Thoracic aorta (tissue), 2 donors: ENCODE results near the gene SCPEP1. TPM values are rescaled to one million over a fixed set of nuclear protein-coding genes. Genes with fewer than 3 reads are reported as not detected.

ENCODE experiments used
- ATAC-seq: fragments of 150-250 bp; one replicate; pipeline ENCODE4 v1.8.0; 2017; ENCODE audit warnings: low read depth; ENCODE audit not compliant: insufficient number of reproducible peaks, low FRiP score
- DNase-seq: peaks from one replicate; pipeline ENCODE4 v3.0.0-alpha.2; 2020; ENCODE audit warnings: low spot score
- H3K27ac ChIP-seq, 2 donors: fragments of 200-600 bp; sonication (generic); 1 replicate in 1 of 2; 2 replicates in 1 of 2; pipeline ENCODE4 v1.5.1; 2016; ENCODE audit warnings: mild to moderate bottlenecking in 2 of 2, moderate library complexity in 2 of 2
- H3K27me3 ChIP-seq: fragments of 200-600 bp; sonication (generic); replicated peaks from 2 replicates; pipeline ENCODE4 v1.6.0; 2016; ENCODE audit warnings: mild to moderate bottlenecking; ENCODE audit not compliant: insufficient read depth
- H3K36me3 ChIP-seq: fragments of 200-600 bp; sonication (generic); one replicate; pipeline ENCODE4 v1.5.1; 2016
- H3K4me1 ChIP-seq, 2 donors: fragments of 200-600 bp; sonication (generic); 1 replicate in 1 of 2; 2 replicates in 1 of 2; pipeline versions ENCODE4 v1.5.1 to v1.6.0; 2016; ENCODE audit warnings: low read depth in 2 of 2, mild to moderate bottlenecking in 1 of 2; ENCODE audit not compliant: control insufficient read depth in 1 of 2
- H3K4me3 ChIP-seq: fragments of 200-600 bp; sonication (generic); 2 replicates; pipeline ENCODE4 v1.5.1; 2016; ENCODE audit warnings: mild to moderate bottlenecking
- H3K9me3 ChIP-seq: fragments of 200-600 bp; sonication (generic); 2 replicates; pipeline ENCODE4 v1.5.1; 2016
- total RNA-seq, 2 donors: library from RNA; depleted of rRNA; stranded (reverse); fragments of >200 nt; gene quantifications; one replicate each; pipeline versions ENCODE4 v1.1.0 to v1.2.3, GENCODE V29; 2016
- TF ChIP-seq, protein P1 (sequence below): fragments of 200-600 bp; sonication (generic); IDR thresholded peaks from one replicate; pipeline ENCODE4 v1.5.1; 2019; ENCODE audit warnings: antibody characterized with exemption

Gene SCPEP1
- total RNA-seq, 2 donors from 2014 or later: 91.1 to 112 TPM

DNA sequence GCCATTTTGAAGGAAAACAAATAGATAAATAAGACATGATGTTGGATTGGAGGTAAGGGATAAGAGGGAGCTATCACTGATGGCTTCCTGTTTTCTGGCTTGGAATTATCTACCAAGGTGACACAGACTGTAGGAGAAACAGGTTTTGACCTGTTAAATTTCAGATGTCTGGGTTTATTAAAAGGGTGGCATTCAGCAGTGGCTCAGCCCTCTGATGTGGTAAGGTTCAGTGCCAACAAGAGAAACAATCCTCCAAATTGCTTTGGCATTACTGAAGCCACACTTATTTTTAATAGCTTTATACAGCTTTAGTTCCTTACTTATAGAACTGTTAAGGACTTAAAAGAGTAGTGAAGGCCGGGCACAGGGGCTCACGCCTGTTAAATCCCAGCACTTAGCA is 70.2 kb downstream of the SCPEP1 start:
- Histone ChIP-seq H3K27me3 (no peaks in the 10 kb centered on the region), H3K9me3 (no peaks in the 10 kb centered on the region), H3K36me3 (no peaks in the 10 kb centered on the region), H3K4me1 (peaks cover 0 to 17% of the 10 kb centered on the region in 2 donors), H3K27ac (no peak overlapping the region), H3K4me3 (no peak overlapping the region)
- ATAC-seq: no peak
- TF ChIP-seq, protein P1, sequence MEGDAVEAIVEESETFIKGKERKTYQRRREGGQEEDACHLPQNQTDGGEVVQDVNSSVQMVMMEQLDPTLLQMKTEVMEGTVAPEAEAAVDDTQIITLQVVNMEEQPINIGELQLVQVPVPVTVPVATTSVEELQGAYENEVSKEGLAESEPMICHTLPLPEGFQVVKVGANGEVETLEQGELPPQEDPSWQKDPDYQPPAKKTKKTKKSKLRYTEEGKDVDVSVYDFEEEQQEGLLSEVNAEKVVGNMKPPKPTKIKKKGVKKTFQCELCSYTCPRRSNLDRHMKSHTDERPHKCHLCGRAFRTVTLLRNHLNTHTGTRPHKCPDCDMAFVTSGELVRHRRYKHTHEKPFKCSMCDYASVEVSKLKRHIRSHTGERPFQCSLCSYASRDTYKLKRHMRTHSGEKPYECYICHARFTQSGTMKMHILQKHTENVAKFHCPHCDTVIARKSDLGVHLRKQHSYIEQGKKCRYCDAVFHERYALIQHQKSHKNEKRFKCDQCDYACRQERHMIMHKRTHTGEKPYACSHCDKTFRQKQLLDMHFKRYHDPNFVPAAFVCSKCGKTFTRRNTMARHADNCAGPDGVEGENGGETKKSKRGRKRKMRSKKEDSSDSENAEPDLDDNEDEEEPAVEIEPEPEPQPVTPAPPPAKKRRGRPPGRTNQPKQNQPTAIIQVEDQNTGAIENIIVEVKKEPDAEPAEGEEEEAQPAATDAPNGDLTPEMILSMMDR: no peak
- no peak for DNase-seq

DNA sequence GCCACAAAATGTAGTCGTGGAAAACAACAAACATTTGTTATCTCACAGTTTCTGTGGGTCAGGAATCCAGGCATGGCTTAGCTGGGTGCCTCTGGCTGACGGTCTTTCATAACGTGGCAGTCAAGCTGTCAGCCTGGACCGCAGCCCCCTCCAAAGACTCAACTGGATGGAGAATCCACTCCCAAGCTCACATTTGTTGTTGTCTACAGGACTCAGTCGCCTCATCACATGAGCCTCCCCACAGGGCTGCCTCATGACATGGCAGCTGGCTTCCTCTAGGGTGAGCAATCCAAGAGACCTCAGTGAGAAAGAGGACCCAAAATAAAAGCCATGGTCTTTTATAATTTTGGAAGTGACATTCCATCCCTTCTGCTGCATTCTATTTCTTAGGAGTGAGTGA is 72.4 kb downstream of the SCPEP1 start:
- H3K36me3 ChIP-seq: no peaks in the 10 kb centered on the region
- H3K9me3 ChIP-seq: no peaks in the 10 kb centered on the region
- DNase-seq: no peak
- no peaks in the 10 kb centered on the region for H3K27me3 ChIP-seq
- H3K27ac ChIP-seq: no peak overlapping the region
- H3K4me3 ChIP-seq: no peak overlapping the region
- H3K4me1 ChIP-seq: peaks cover 0 to 11% of the 10 kb centered on the region in 2 donors
- TF ChIP-seq, protein P1: no peak
- no peak for ATAC-seq

DNA sequence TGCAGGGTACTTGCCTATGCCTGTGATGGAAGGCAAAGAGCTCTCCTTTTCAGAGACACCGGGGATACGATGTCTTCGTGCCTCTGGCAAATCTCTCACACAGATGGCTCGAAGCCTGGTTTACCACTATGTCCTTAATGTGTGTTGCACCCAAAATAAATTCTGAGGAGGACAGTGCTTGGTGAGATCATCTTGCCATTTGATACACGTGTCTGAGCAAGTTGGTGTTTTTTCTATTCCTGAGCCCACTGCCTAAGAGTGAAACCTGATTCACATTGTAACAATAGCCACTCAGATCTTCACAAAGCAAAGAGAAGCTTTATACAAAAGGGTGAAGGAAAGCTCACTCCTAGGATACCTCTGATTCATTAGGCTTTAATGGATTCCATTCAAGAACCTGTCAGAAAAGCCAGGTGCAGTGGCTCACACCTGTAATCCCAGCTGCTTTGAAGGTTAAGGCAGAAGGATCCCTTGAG is 74.0 kb downstream of the SCPEP1 start:
- no peaks in the 10 kb centered on the region for H3K4me1 ChIP-seq
- H3K9me3 ChIP-seq: no peaks in the 10 kb centered on the region
- TF ChIP-seq, protein P1: no peak
- ATAC-seq (no peak), DNase-seq (no peak)
- no peak overlapping the region for H3K27ac ChIP-seq
- H3K4me3 ChIP-seq: no peak overlapping the region
- H3K27me3 ChIP-seq: no peaks in the 10 kb centered on the region
- no peaks in the 10 kb centered on the region for H3K36me3 ChIP-seq

Other genes with a start within 250 kb of the SCPEP1 start
- 1 to 10 TPM; 1.3 to 2.4 TPM for gene C17orf67, start 144.2 kb upstream of the SCPEP1 start, total RNA-seq
- gene DGKE, start 144.0 kb upstream of the SCPEP1 start, total RNA-seq: 1 to 10 TPM; 8.7 to 9.9 TPM
- gene TRIM25, start 64.1 kb upstream of the SCPEP1 start, total RNA-seq: 10 to 100 TPM; 32.2 to 40.6 TPM
- 1 to 10 TPM; 5.0 to 9.9 TPM for gene COIL, start 17.1 kb upstream of the SCPEP1 start, total RNA-seq
- gene AKAP1, start 107.1 kb downstream of the SCPEP1 start, total RNA-seq: 100 to 1,000 TPM in 1 of 2 donors, 10 to 100 TPM in 1; 96.9 to 132 TPM